ENCODE results near the gene PDZD2.
"Not testable (repeated sequence)": the region's sequence is repeated elsewhere in the genome, so short reads cannot be mapped to it uniquely, and the experiment has no call there.

PDZD2 gene

GRCh38 chr5:31698673-31699072 lies 59.7 kb downstream of the PDZD2 start:
- peak; percentile 11 for DNase-seq

- DNase-seq = no peak
These were observed 62.8 kb downstream of the PDZD2 start for GRCh38 chr5:31701642-31702299.

GRCh38 chr5:31702712-31703111 lies 63.8 kb downstream of the PDZD2 start:
- DNase-seq = no peak

GRCh38 chr5:31703757-31704156 lies 64.8 kb downstream of the PDZD2 start:
- DNase-seq = no peak

GRCh38 chr5:31706186-31706585 lies 67.3 kb downstream of the PDZD2 start:
- no peak for DNase-seq

GRCh38 chr5:31707329-31707728 lies 68.4 kb downstream of the PDZD2 start:
- DNase-seq = no peak

- DNase-seq = no peak
These were observed 69.2 kb downstream of the PDZD2 start for GRCh38 chr5:31708089-31708488.

- no peak for DNase-seq
These were observed 72.4 kb downstream of the PDZD2 start for GRCh38 chr5:31711363-31711762.

- no peak for DNase-seq
These were observed 73.1 kb downstream of the PDZD2 start for GRCh38 chr5:31711935-31712592.

GRCh38 chr5:31717561-31717960 lies 78.6 kb downstream of the PDZD2 start:
- DNase-seq = no peak

- DNase-seq = no peak
These were observed 81.1 kb downstream of the PDZD2 start for GRCh38 chr5:31720004-31720403.

- no peak for DNase-seq
These were observed 81.9 kb downstream of the PDZD2 start for GRCh38 chr5:31720811-31721345.

GRCh38 chr5:31722111-31722510 lies 83.2 kb downstream of the PDZD2 start:
- DNase-seq = no peak

- no peak for DNase-seq
These were observed 87.1 kb downstream of the PDZD2 start for GRCh38 chr5:31725996-31726395.

- DNase-seq = no peak
These were observed 88.0 kb downstream of the PDZD2 start for GRCh38 chr5:31726952-31727351.

GRCh38 chr5:31728039-31728438 lies 89.1 kb downstream of the PDZD2 start:
- DNase-seq = no peak

GRCh38 chr5:31728806-31729205 lies 89.9 kb downstream of the PDZD2 start:
- DNase-seq = not testable (repeated sequence)

- DNase-seq = no peak
These were observed 91.2 kb downstream of the PDZD2 start for GRCh38 chr5:31730139-31730538.

- no peak for DNase-seq
These were observed 92.1 kb downstream of the PDZD2 start for GRCh38 chr5:31731016-31731415.

GRCh38 chr5:31731710-31732301 lies 92.9 kb downstream of the PDZD2 start:
- no peak for DNase-seq

GRCh38 chr5:31732821-31733220 lies 93.9 kb downstream of the PDZD2 start:
- not testable (repeated sequence) for DNase-seq

- no peak for DNase-seq
These were observed 94.4 kb downstream of the PDZD2 start for GRCh38 chr5:31733371-31733770.

GRCh38 chr5:31736127-31736526 lies 97.2 kb downstream of the PDZD2 start:
- DNase-seq = no peak

- no peak for DNase-seq
These were observed 99.3 kb downstream of the PDZD2 start for GRCh38 chr5:31738199-31738598.
